Ovary (tissue), 9 donors: ENCODE measurements around the gene RAF1. TPM values are rescaled to one million over a fixed set of nuclear protein-coding genes. Genes with fewer than 3 reads are reported as not detected.

ENCODE experiments used
- DNase-seq, 5 donors: peaks; one replicate each; pipeline ENCODE4 v3.0.0-alpha.2; 2019 to 2020
- H3K27ac ChIP-seq, 2 donors: fragments of 200-600 bp; one replicate each; pipeline versions ENCODE4 v1.5.1 to v1.8.0; 2019 to 2022
- H3K27me3 ChIP-seq: fragments of 200-600 bp; one replicate; pipeline ENCODE4 v1.8.0; 2022
- H3K36me3 ChIP-seq: fragments of 200-600 bp; sonication (generic); one replicate; pipeline ENCODE4 v1.5.1; 2019
- H3K4me1 ChIP-seq: one replicate; pipeline ENCODE4 v1.8.1; 2013; ENCODE audit warnings: mild to moderate bottlenecking, moderate library complexity; ENCODE audit not compliant: insufficient read depth
- H3K4me3 ChIP-seq: fragments of 200-600 bp; sonication (generic); one replicate; pipeline ENCODE4 v1.5.1; 2017
- H3K9me3 ChIP-seq, 2 donors: fragments of 200-600 bp in 1 of 2; sonication (generic) in 1 of 2; one replicate each; pipeline versions ENCODE4 v1.5.1 to v1.8.1; 2013 to 2019; ENCODE audit warnings: mild to moderate bottlenecking in 1 of 2, moderate library complexity in 1 of 2
- CTCF ChIP-seq, 3 donors: fragments of 450-650 bp in 2 of 3; fragments of 200-600 bp in 1 of 3; IDR thresholded peaks; one replicate each; pipeline versions ENCODE4 v1.5.1 to v1.8.0; 2016 to 2022; ENCODE audit warnings: antibody characterized with exemption in 3 of 3, mild to moderate bottlenecking in 1 of 3
- EP300 ChIP-seq: sonication (generic); formaldehyde crosslinking; IDR thresholded peaks from one replicate; pipeline ENCODE4 v1.6.1; 2017; ENCODE audit warnings: antibody characterized with exemption
- POLR2A ChIP-seq: fragments of 450-650 bp; IDR thresholded peaks from one replicate; pipeline ENCODE4 v1.6.1; 2017; ENCODE audit warnings: antibody characterized with exemption, mild to moderate bottlenecking, moderate library complexity
- WGBS, 3 donors: extraction: QIAGEN DNeasy Blood & Tissue Kit in 1 of 3; methylation state at CpG; one replicate each; pipeline versions ENCODE4 v1.1.5 to v1.1.7; 2013 to 2017; 5-methylcytosine and 5-hydroxymethylcytosine counted together
- intact Hi-C, 4 donors: fragments of 100-400 bp; cut with DNase I; formaldehyde crosslinking; loops; one replicate each; pipeline versions ENCODE4 v1.11.0 to v1.15.1; 2022 to 2023
- polyA plus RNA-seq, 2 donors: library from polyadenylated mRNA; stranded (reverse); fragments of 200-250 nt in 1 of 2; fragments of 350-450 nt in 1 of 2; fragmentation: Illumina TruSeq in 1 of 2; extraction: RNeasy Lipid Tissue Mini Kit (QIAGEN cat#74804) in 1 of 2; gene quantifications; one replicate each; pipeline ENCODE4 v1.2.3, GENCODE V29; 2013 to 2014
- total RNA-seq, 7 donors: library from RNA; depleted of rRNA in 2 of 7; stranded (reverse); fragments of >200 nt in 2 of 7; fragmentation: NEBNext Ultra II Directional in 3 of 7; extraction: Animal tissue kit (Norgen Biotek cat#: 25700) in 3 of 7; gene quantifications; one replicate each; pipeline versions ENCODE4 v1.1.0 to v1.2.4, GENCODE V29; 2016 to 2023
- donor health status: DM: no; HTN: no; CAD: no; lungs with moderate emphysema.
- donor health status: DM: no; HTN: no; CAD: no.
- donor health status: Bipolar disorder and iron deficiency.
- donor health status: DM: yes; HTN: yes; CAD: no.
- donor health status: DM: no; HTN: no; CAD: no.
- donor health status: DM: yes; HTN: yes; CAD: no.

Gene RAF1
- total and polyA plus RNA-seq, 9 donors = 62.1 to 106 (median 78.8) TPM

GRCh38 chr3:12560505-12561190, 103.3 kb downstream of the RAF1 start:
- intact Hi-C loops = no loop called here
- Histone ChIP-seq H3K4me1 (peaks cover 5% of the 10 kb centered on the region), H3K9me3 (no peaks in the 10 kb centered on the region), H3K27me3 (no peaks in the 10 kb centered on the region), H3K27ac (no peak overlapping the region), H3K4me3 (no peak overlapping the region), H3K36me3 (no peaks in the 10 kb centered on the region)
- TF ChIP-seq EP300 (no peak), CTCF (IDR thresholded peaks at IDR 0.05) (no peak), POLR2A (no peak)
- DNase-seq = no peak
- 72 to 75% (median 74%) methylated on average over 5 of the region's 5 CpGs for WGBS, 3 donors

GRCh38 chr3:12559520-12559919, 104.4 kb downstream of the RAF1 start:
- DNase-seq = no peak
- Histone ChIP-seq H3K4me1 (peaks cover 6% of the 10 kb centered on the region), H3K4me3 (no peak overlapping the region), H3K27ac (no peak overlapping the region), H3K9me3 (no peaks in the 10 kb centered on the region), H3K36me3 (no peaks in the 10 kb centered on the region), H3K27me3 (no peaks in the 10 kb centered on the region)
- TF ChIP-seq CTCF (IDR thresholded peaks at IDR 0.05) = no peak
- intact Hi-C loops = loop anchor here in 1 of 4 donors (5.0 kb wide), 1 partner anchor 103 kb away; the partner anchor contains the start of gene RAF1
- 76 to 88% (median 76%) methylated on average over 3 of the region's 3 CpGs for WGBS, 3 donors

- 75 to 84% (median 75%) methylated on average over 4 of the region's 4 CpGs for WGBS, 3 donors
- Histone ChIP-seq H3K4me3 (no peak overlapping the region), H3K27ac (no peak overlapping the region), H3K36me3 (no peaks in the 10 kb centered on the region), H3K27me3 (no peaks in the 10 kb centered on the region), H3K4me1 (peaks cover 7% of the 10 kb centered on the region), H3K9me3 (no peaks in the 10 kb centered on the region)
- no peak for DNase-seq
- TF ChIP-seq POLR2A (no peak), EP300 (no peak), CTCF (IDR thresholded peaks at IDR 0.05) (no peak)
- intact Hi-C loops = loop anchor here in 1 of 4 donors (5.0 kb wide), 1 partner anchor 104 kb away; the partner anchor contains the start of gene RAF1
Measured at GRCh38 chr3:12558706-12559105, 105.2 kb downstream of the RAF1 start.

- WGBS, 3 donors = 1 to 2% (median 1%) methylated on average over 18 of the region's 18 CpGs
- Histone ChIP-seq H3K27ac (peak overlapping the region; percentile 78 to 88), H3K4me1 (peaks cover 7% of the 10 kb centered on the region), H3K4me3 (peak overlapping the region; percentile 95), H3K27me3 (no peaks in the 10 kb centered on the region), H3K9me3 (no peaks in the 10 kb centered on the region), H3K36me3 (no peaks in the 10 kb centered on the region)
- TF ChIP-seq POLR2A = no peak
- no peak for TF ChIP-seq CTCF (IDR thresholded peaks at IDR 0.05)
- intact Hi-C loops = loop anchor here in 1 of 4 donors (5.0 kb wide), 1 partner anchor 105 kb away; the partner anchor contains the start of gene RAF1
- DNase-seq = no peak
Measured at GRCh38 chr3:12557473-12558100, 106.3 kb downstream of the RAF1 start.
